ENCODE results near the gene VPS11.

The VPS11 gene

GRCh38 chr11:119110439-119110838 is 42.8 kb downstream of the VPS11 start:
- DNase-seq (ENCODE audit: low read depth), result no peak
- no peak for TF ChIP-seq CTCF (conservative IDR thresholded peaks at IDR 0.05; ENCODE audit: low read length)

GRCh38 chr11:119111361-119111925 is 43.8 kb downstream of the VPS11 start:
- TF ChIP-seq CTCF (conservative IDR thresholded peaks at IDR 0.05; ENCODE audit: low read length), result no peak
- no peak overlapping the region for H3K4me3 ChIP-seq (ENCODE audit: low read length)
- no peak for DNase-seq (ENCODE audit: low read depth)

More at GRCh38 chr11:119110439-119110838, 42.8 kb downstream of the VPS11 start:
- no peak overlapping the region for H3K4me3 ChIP-seq (ENCODE audit: low read length)

GRCh38 chr11:119112314-119113020 is 44.8 kb downstream of the VPS11 start:
- no peak for DNase-seq (ENCODE audit: low read depth)
- H3K4me3 ChIP-seq (ENCODE audit: low read length), result no peak overlapping the region
- TF ChIP-seq CTCF (conservative IDR thresholded peaks at IDR 0.05; ENCODE audit: low read length), result no peak

GRCh38 chr11:119113716-119114115 is 46.1 kb downstream of the VPS11 start:
- no peak for DNase-seq (ENCODE audit: low read depth)
- H3K4me3 ChIP-seq (ENCODE audit: low read length), result no peak overlapping the region
- TF ChIP-seq CTCF (conservative IDR thresholded peaks at IDR 0.05; ENCODE audit: low read length), result no peak

- no peak for DNase-seq (ENCODE audit: low read depth)
- no peak for TF ChIP-seq CTCF (conservative IDR thresholded peaks at IDR 0.05; ENCODE audit: low read length)
- no peak overlapping the region for H3K4me3 ChIP-seq (ENCODE audit: low read length)
These were observed 46.7 kb downstream of the VPS11 start for GRCh38 chr11:119114351-119114750.

GRCh38 chr11:119115484-119116234 is 48.0 kb downstream of the VPS11 start:
- no peak for TF ChIP-seq CTCF (conservative IDR thresholded peaks at IDR 0.05; ENCODE audit: low read length)
- no peak overlapping the region for H3K4me3 ChIP-seq (ENCODE audit: low read length)
- no peak for DNase-seq (ENCODE audit: low read depth)

All from AG10803 (cell line).